Measurements from ENCODE around the gene NANOS2. TPM values are rescaled to one million over a fixed set of nuclear protein-coding genes. Genes with fewer than 3 reads are reported as not detected.

The NANOS2 gene
- total and polyA plus RNA-seq, 2 of the 4 experiments (the other 2 are of a cell fraction) = not detected

DNA sequence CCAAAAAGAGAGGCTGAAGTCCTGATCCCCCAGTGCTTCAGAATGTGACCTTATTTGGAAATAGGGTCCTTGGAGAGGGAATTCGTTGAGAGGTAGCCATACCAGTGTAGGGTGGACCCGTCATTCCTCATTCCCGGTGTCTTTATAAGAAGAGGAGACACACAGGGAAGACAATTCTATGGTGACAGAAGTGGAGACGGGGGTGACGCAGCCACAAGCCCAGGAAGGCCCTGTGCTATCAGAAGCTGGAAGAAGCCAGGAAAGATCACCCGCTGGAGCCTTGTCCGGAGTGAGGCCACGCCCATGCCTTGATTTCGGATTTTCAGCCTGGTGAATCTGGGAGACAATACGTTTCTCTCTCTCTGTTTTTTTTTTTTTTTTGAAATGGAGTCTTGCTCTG is 9.6 kb downstream of the NANOS2 start:
- CTCF ChIA-PET = no interaction called here
- intact Hi-C loops (cut with micrococcal nuclease) = no loop called here

More for the DNA sequence above, 9.6 kb downstream of the NANOS2 start:
- no peaks in the 10 kb centered on the region for H3K9me3 ChIP-seq (ENCODE audit: control insufficient read depth, insufficient read depth, low read length)
- H4K5ac ChIP-seq (ENCODE audit: low read depth, low read length) = no peak overlapping the region
- ATAC-seq (ENCODE audit: low read depth) (no peak), DNase-seq (no peak)
- no peak overlapping the region for H2AK5ac ChIP-seq (ENCODE audit: low read depth, low read length)
- H3K56ac ChIP-seq (ENCODE audit: extremely low read depth, insufficient read depth, low read length) = no peak overlapping the region
- 77% methylated on average over 2 of the region's 10 CpGs; no CpG with 5 or more reads in 1 of the 2 experiments for WGBS, 2 experiments (ENCODE audit: extremely low coverage in 2 of 2, insufficient read length in 1 of 2)
- H3K18ac ChIP-seq (ENCODE audit: low read depth, low read length) = no peak overlapping the region
- no peak overlapping the region for H2BK20ac ChIP-seq (ENCODE audit: low read depth, low read length)
- H2AFZ ChIP-seq (replicated peaks; ENCODE audit: low read length, poor library complexity) = no peak overlapping the region
- no peak overlapping the region for H3K14ac ChIP-seq (replicated peaks; ENCODE audit: low read depth, low read length)
- H3K27ac ChIP-seq (ENCODE audit: insufficient read depth, low read length) = no peak overlapping the region
- no peak overlapping the region for H2BK5ac ChIP-seq (ENCODE audit: low read depth, low read length, poor library complexity, severe bottlenecking)
- H4K8ac ChIP-seq (ENCODE audit: low read depth in 2 of 2, low read length in 2 of 2) = no peak overlapping the region
- peaks cover 2% of the 10 kb centered on the region for H3K27me3 ChIP-seq (ENCODE audit: control insufficient read depth, insufficient read depth, low read length)
- no peak overlapping the region for H2BK15ac ChIP-seq (ENCODE audit: low read depth, low read length)
- H3K9me1 ChIP-seq (ENCODE audit: insufficient read depth, low read length) = peaks cover 3% of the 10 kb centered on the region; the same call in 1 of the 2 replicates
- H3K23ac ChIP-seq (ENCODE audit: low read depth, low read length) = no peak overlapping the region
- H3K4me3 ChIP-seq (ENCODE audit: insufficient read depth, low read depth, low read length) = no peak overlapping the region
- H3K4me1 ChIP-seq (ENCODE audit: control insufficient read depth, insufficient read depth, low read length) = 0 out of 2 replicates have a peak, but pooled peaks cover 4% of the 10 kb centered on the region
- no peak overlapping the region for H2BK120ac ChIP-seq (ENCODE audit: low read depth, low read length)
- H3K4ac ChIP-seq (ENCODE audit: low read depth, low read length) = no peak overlapping the region
- H4K91ac ChIP-seq (ENCODE audit: insufficient read depth, low read depth, low read length) = no peak overlapping the region
- H3K9ac ChIP-seq (ENCODE audit: low read depth, low read length) = no peak overlapping the region
- POLR2A ChIA-PET (ENCODE audit: unreplicated experiment) = no interaction called here
- BruUV-seq (replicated peaks) = no TSS peak
- peak overlapping the region; percentile 53 for H2AK9ac ChIP-seq (replicated peaks; ENCODE audit: low read depth, low read length, poor library complexity)
- dilution Hi-C loops (cut with HindIII; ENCODE audit: low sequenced_read_pairs, unreplicated experiment) = no loop called here
- peaks cover 9 to 17% of the 10 kb centered on the region in 2 experiments for H3K79me1 ChIP-seq (ENCODE audit: low read depth in 1 of 2, low read length in 2 of 2)
- no peak overlapping the region for H3K4me2 ChIP-seq (ENCODE audit: low read depth, low read length)
- TF ChIP-seq NFE2L2 (IDR thresholded peaks at IDR 0.05; ENCODE audit: low read depth, low read length) (no peak), RAD21 (IDR thresholded peaks at IDR 0.05; ENCODE audit: low read length) (no peak)
- TF ChIP-seq, protein P1, sequence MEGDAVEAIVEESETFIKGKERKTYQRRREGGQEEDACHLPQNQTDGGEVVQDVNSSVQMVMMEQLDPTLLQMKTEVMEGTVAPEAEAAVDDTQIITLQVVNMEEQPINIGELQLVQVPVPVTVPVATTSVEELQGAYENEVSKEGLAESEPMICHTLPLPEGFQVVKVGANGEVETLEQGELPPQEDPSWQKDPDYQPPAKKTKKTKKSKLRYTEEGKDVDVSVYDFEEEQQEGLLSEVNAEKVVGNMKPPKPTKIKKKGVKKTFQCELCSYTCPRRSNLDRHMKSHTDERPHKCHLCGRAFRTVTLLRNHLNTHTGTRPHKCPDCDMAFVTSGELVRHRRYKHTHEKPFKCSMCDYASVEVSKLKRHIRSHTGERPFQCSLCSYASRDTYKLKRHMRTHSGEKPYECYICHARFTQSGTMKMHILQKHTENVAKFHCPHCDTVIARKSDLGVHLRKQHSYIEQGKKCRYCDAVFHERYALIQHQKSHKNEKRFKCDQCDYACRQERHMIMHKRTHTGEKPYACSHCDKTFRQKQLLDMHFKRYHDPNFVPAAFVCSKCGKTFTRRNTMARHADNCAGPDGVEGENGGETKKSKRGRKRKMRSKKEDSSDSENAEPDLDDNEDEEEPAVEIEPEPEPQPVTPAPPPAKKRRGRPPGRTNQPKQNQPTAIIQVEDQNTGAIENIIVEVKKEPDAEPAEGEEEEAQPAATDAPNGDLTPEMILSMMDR (conservative IDR thresholded peaks at IDR 0.05; ENCODE audit: low read depth, low read length) = no peak
- in situ Hi-C loops (cut with MboI; ENCODE audit: low sequenced_read_pairs) = no loop called here
- 0 out of 2 replicates have a peak, but pooled peaks cover 9% of the 10 kb centered on the region for H4K20me1 ChIP-seq (ENCODE audit: insufficient read depth, low read length)
- H3K36me3 ChIP-seq (ENCODE audit: control insufficient read depth, insufficient read depth, low read length) = peaks cover 2% of the 10 kb centered on the region; the same call in 1 of the 2 replicates
